Osteoblast (primary cell): ENCODE results near the gene YTHDF1. TPM values are rescaled to one million over a fixed set of nuclear protein-coding genes. Genes with fewer than 3 reads are reported as not detected.

ENCODE experiments used
- DNase-seq: peaks from one replicate; pipeline ENCODE4 v3.0.0; 2011; ENCODE audit warnings: low spot score, mixed read lengths; ENCODE audit not compliant: insufficient read length; ENCODE audit errors: missing footprints
- H2AFZ ChIP-seq: 2 replicates; pipeline ENCODE4 v1.6.0; 2011; ENCODE audit warnings: mild to moderate bottlenecking, low read length
- H3K27ac ChIP-seq: 2 replicates; pipeline ENCODE4 v1.5.1; 2011; ENCODE audit warnings: mild to moderate bottlenecking, low read depth, low read length, moderate library complexity
- H3K27me3 ChIP-seq: 2 replicates; pipeline ENCODE4 v1.6.0; 2012; ENCODE audit warnings: mild to moderate bottlenecking, control low read depth, inconsistent platforms, low read length, moderate library complexity; ENCODE audit not compliant: insufficient read depth
- H3K36me3 ChIP-seq: 2 replicates; pipeline ENCODE4 v1.5.1; 2011; ENCODE audit warnings: mild to moderate bottlenecking, low read length, control low read depth, moderate library complexity; ENCODE audit not compliant: insufficient read depth
- H3K4me1 ChIP-seq: 2 replicates; pipeline ENCODE4 v1.5.1; 2011; ENCODE audit warnings: mild to moderate bottlenecking, low read length, control low read depth, moderate library complexity; ENCODE audit not compliant: insufficient read depth
- H3K4me2 ChIP-seq: 2 replicates; pipeline ENCODE4 v1.6.0; 2011; ENCODE audit warnings: mild to moderate bottlenecking, low read length; ENCODE audit not compliant: insufficient read depth
- H3K4me3 ChIP-seq: fragments of 200-600 bp; sonication (generic); 3 replicates; pipeline ENCODE4 v1.5.1; 2012; ENCODE audit warnings: mild to moderate bottlenecking, low read length, inconsistent platforms; ENCODE audit not compliant: insufficient read depth
- H3K79me2 ChIP-seq: 2 replicates; pipeline ENCODE4 v1.6.0; 2012; ENCODE audit warnings: mild to moderate bottlenecking, low read length, control low read depth, inconsistent platforms; ENCODE audit not compliant: insufficient read depth
- H3K9me3 ChIP-seq: 2 replicates; pipeline ENCODE4 v1.5.1; 2011; ENCODE audit warnings: low read depth, low read length, control low read depth
- H4K20me1 ChIP-seq: 2 replicates; pipeline ENCODE4 v1.6.0; 2012; ENCODE audit warnings: mild to moderate bottlenecking, low read length, control low read depth; ENCODE audit not compliant: insufficient read depth
- CTCF ChIP-seq: IDR thresholded peaks from 2 replicates; pipeline ENCODE4 v1.5.1; 2011; ENCODE audit warnings: mild to moderate bottlenecking, low read depth, low read length, moderate library complexity; ENCODE audit errors: extremely low read depth
- total RNA-seq: library from RNA; depleted of rRNA; stranded (reverse); fragments of >200 nt; gene quantifications from 2 replicates; pipeline ENCODE4 v1.2.3, GENCODE V29; 2012

YTHDF1 gene
- total RNA-seq, 1 donor: 23.9 TPM

DNA sequence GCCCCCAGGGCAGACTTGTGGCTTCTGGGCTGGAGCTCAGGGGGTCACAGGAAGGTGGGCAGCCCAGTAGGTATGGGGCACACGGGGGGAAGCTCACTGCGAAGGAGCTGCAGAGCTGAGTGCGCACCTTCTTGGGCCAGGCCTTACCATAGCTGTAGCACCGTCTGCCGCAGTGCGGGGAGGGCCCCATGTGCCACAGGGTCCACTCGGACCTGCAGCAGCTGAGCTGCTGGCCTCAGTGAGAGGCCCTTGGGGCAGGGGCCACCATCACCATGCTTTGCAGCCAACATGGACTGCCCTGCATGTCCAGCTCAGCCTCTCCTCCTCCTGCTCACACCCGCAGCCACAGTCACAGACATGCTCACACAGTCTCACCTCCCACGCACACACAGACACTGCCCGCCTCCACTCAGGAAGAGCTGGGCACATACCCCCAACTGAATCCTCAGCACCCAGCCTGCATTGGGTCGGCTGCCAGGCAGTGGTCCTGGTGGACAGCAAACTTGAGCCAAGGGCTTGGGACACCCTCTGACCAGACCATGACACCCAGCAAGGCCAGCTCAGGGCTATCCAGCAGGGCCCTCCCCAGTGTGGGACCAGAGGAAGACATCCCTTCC lies 35.3 kb downstream of the YTHDF1 start:
- TF ChIP-seq CTCF: no peak
- Histone ChIP-seq H3K4me2 (no peak overlapping the region), H3K9me3 (no peaks in the 10 kb centered on the region), H4K20me1 (peaks cover 8% of the 10 kb centered on the region), H3K27ac (no peak overlapping the region), H3K4me3 (no peak overlapping the region), H3K79me2 (no peaks in the 10 kb centered on the region), H2AFZ (no peak overlapping the region), H3K27me3 (peaks cover 37% of the 10 kb centered on the region), H3K4me1 (no peaks in the 10 kb centered on the region), H3K36me3 (no peaks in the 10 kb centered on the region)
- DNase-seq: no peak

DNA sequence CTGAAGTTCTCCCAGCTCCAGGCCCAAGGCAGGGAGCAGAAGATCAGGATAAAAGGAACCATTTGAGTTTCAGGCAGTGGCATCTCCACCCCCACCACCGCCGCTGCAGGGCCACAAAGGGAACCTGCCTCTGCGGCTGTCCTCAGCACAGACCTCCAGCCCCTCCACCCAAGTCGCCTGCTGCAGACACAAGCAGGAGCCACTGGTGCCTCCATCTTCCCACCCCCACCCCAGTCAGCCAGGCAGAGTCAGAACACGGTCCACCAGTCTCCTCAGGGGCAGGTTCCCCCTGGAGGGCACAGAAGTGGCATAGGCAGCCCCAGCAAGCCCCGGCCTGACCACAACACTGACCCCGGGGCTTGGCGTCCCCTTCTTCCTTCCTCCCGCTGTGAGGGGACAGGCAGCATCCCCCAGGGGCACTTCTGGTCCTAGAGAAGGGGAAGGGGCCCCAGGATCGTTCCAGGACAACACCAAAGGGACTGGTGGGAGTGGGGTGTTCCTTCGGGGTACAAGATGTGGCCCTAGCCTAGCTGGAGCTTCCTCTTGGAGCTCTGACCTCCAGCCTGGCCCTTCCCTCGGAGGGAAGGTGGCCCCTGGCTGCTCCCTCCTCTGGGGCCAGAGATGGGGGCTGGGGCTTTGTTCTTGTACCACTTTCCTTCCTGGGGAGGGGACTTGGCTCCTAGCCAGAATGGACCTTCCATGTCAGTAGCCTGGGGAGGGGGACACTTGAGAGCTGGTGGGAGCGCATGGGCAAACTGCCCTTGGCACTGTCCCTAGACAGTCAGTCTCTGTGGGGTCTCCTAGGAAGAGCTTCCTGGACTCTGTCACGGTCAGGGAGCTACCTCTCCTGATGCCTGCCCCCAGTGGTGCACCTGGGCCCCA lies 36.0 kb downstream of the YTHDF1 start:
- H3K4me2 ChIP-seq: no peak overlapping the region
- no peaks in the 10 kb centered on the region for H3K79me2 ChIP-seq
- H3K4me1 ChIP-seq: no peaks in the 10 kb centered on the region
- no peak overlapping the region for H3K4me3 ChIP-seq
- H3K27me3 ChIP-seq: peaks cover 44% of the 10 kb centered on the region
- H2AFZ ChIP-seq: no peak overlapping the region
- H3K27ac ChIP-seq: no peak overlapping the region
- H4K20me1 ChIP-seq: peaks cover 8% of the 10 kb centered on the region
- H3K36me3 ChIP-seq: no peaks in the 10 kb centered on the region
- DNase-seq: no peak
- no peak for TF ChIP-seq CTCF
- H3K9me3 ChIP-seq: no peaks in the 10 kb centered on the region

GRCh38 chr20:63178889-63179686 lies 36.8 kb downstream of the YTHDF1 start:
- Histone ChIP-seq H3K79me2 (no peaks in the 10 kb centered on the region), H3K36me3 (no peaks in the 10 kb centered on the region), H3K4me3 (no peak overlapping the region), H3K9me3 (no peaks in the 10 kb centered on the region), H4K20me1 (peaks cover 8% of the 10 kb centered on the region), H3K27ac (no peak overlapping the region), H3K27me3 (peaks cover 52% of the 10 kb centered on the region), H3K4me1 (no peaks in the 10 kb centered on the region), H2AFZ (no peak overlapping the region), H3K4me2 (no peak overlapping the region)
- DNase-seq: peak; percentile 94
- TF ChIP-seq CTCF: peak; percentile 23
